ENCODE measurements around the gene ANKMY1. TPM values are rescaled to one million over a fixed set of nuclear protein-coding genes. Genes with fewer than 3 reads are reported as not detected.

The ANKMY1 gene
- total RNA-seq, 1 donor from 2014 or later = 35.3 TPM

- intact Hi-C loops (cut with micrococcal nuclease) = no loop called here
Measured at GRCh38 chr2:240451791-240452461, 105.9 kb downstream of the ANKMY1 start.

- intact Hi-C loops (cut with micrococcal nuclease) = no loop called here
Measured at GRCh38 chr2:240451108-240451611, 106.6 kb downstream of the ANKMY1 start.

GRCh38 chr2:240450532-240451107 is 107.2 kb downstream of the ANKMY1 start:
- intact Hi-C loops (cut with micrococcal nuclease) = no loop called here

DNA sequence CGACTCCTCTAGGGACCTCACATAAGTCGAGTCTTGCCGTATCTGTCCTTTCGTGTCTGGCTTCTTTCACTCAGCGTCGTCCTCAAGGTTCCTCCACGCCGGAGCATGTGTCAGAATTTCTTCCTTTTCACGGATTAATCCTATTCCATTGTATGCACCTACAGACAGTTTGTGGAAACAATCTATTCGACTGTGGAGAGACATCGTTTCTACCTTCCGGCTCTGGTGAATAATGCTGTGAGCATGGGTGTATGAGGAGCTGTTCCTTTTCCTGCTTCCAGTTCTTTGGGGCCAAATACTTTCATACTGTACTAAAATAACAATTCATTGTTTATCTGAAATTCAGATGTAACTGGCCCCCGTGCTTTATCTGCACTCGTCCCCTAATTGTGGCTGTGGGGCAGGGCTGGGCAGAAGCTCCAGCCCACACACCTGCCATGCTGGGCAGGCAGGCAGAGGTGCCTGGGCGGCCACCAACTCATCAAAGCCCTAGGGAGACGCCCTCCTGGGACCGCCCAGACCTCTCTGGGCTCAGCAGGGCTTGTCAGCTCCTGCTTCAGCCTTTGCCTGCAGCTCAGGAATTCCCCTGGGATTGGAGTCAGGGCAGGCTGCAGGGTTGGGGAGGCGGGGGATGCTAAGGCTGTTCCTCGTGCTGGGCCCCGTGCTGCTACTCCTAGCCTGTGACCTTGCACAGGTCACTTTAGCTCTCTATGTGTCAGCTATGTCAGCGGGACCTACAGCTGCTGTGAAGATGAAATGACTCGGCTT is 107.8 kb downstream of the ANKMY1 start:
- intact Hi-C loops (cut with micrococcal nuclease) = no loop called here

DNA sequence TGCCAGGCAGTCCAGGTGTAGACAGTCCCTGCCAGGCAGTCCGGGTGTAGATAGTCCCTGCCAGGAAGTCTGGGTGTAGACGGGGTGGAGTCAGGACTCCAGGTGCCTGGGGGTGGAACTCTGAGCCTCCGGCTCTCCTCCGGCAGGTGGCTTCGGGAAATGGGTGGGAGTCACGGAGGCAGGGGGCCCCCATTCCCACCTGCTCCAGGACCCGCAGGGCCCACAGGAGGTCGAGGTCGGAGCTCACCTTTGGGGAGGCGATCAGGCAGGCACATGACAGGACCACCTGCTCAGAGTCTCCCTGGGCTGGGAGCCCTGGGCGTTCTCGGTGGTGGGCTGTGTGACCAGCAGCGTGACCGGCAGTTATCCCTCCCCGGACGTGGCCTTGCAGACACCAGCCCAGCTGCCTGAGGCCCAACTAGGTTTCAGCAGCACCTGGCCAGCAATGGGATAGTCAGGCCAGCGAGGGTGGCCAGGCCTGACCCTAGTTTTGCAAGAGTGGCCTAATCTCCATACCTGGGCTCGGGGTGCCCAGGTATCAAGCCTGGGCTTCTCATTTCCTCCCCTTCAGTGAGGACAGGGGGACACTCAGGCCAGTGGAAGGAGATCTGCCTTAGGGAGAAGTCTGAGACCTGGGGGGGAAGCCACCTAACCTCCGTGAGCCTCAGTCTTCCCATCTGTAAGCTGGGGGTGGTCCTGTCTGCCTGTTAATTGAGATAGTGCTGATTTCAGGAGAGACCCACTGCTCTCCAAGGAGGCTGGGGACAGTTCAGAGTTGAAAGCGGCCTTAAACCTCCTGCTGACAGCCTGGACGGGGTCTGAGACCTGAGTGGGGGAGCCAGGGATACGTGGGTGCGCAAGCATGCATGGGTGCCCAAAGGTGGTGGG is 109.2 kb downstream of the ANKMY1 start:
- intact Hi-C loops (cut with micrococcal nuclease) = no loop called here

- intact Hi-C loops (cut with micrococcal nuclease) = no loop called here
Measured at GRCh38 chr2:240447934-240448333, 109.9 kb downstream of the ANKMY1 start.

DNA sequence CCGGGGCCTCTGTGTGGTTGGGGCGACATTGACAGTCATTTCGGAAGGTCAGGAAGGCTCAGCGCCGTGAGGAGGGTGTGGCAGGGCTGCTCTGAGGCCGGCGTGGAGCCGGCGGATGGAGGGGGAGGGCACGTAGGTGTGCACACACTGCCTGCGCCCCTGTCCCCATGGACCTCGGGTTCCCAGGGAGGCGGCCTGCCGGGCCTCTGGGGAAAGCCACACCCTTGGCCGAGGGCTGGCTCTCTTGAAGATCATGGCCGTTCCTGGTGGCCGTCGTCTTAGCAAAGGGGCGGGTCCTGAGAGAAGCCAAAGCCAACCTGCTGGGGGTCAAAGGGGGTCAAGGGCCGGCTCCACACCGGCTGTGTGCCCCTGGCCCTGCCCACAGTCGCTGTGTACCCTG is 110.5 kb downstream of the ANKMY1 start:
- intact Hi-C loops (cut with micrococcal nuclease) = no loop called here

DNA sequence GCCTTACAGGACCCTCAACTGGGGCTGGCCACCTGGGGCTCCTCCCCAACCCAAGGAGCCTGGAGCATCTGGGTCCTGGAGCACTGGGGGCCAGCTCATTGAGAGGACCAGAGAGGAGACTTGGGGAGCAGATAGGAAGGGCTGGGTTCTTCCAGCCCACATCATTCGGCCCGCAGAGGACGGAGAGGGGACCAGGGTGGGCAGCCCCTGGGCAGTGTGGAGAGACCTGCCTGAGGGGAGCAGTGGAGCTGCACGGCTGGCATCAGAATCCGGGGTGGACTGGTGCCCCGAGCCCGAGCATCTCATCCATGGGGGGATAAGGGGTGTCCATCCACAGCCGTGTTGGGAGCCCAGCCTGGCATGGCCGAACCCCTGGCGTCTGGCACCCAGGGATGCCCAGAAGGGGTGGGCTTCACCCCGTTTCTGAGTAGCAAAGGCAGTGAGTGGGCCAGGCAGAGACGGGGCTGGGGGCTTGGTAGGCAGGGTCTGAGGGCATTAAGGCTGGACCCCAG is 111.1 kb downstream of the ANKMY1 start:
- intact Hi-C loops (cut with micrococcal nuclease) = no loop called here

DNA sequence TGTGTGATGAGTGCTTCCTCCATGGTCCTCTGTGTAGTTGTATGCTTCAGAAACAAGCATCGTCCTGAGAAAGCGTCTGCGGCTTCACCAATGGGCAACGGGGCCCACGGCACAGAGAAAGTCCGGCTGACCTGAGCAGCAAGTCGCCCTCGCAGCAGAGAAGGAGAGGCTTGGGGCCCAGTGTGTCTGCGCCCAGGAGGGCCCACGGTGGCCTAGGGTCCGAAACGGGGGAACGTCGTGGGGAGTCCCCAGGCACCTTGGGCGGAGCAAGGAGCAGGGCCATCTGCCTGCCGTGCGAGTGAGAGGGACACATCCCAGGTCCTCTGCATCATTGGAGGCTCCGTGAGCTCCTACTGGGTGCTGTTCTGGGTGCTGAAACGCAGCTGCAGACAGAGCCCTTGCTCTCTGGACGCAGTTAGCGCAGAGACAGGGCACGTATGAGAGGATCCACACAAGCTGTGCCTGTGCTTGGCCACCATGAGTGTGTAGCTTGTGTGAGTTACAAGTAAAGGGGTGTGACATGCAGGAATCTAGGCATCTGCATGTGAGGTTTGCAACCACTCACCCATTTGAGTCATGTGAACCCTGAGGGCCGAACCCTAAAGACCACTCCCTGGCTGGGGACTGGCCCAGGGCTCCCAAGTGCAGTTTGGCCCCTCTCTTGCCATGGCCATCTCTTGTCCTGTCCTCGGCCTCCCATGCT is 111.7 kb downstream of the ANKMY1 start:
- intact Hi-C loops (cut with micrococcal nuclease) = no loop called here

GRCh38 chr2:240444464-240444863 is 113.3 kb downstream of the ANKMY1 start:
- intact Hi-C loops (cut with micrococcal nuclease) = no loop called here

- intact Hi-C loops (cut with micrococcal nuclease) = no loop called here
Measured at GRCh38 chr2:240443891-240444301, 113.9 kb downstream of the ANKMY1 start.

- intact Hi-C loops (cut with micrococcal nuclease) = no loop called here
Measured at GRCh38 chr2:240442891-240443715, 114.7 kb downstream of the ANKMY1 start.

- intact Hi-C loops (cut with micrococcal nuclease) = no loop called here
Measured at GRCh38 chr2:240441993-240442411, 115.8 kb downstream of the ANKMY1 start.

DNA sequence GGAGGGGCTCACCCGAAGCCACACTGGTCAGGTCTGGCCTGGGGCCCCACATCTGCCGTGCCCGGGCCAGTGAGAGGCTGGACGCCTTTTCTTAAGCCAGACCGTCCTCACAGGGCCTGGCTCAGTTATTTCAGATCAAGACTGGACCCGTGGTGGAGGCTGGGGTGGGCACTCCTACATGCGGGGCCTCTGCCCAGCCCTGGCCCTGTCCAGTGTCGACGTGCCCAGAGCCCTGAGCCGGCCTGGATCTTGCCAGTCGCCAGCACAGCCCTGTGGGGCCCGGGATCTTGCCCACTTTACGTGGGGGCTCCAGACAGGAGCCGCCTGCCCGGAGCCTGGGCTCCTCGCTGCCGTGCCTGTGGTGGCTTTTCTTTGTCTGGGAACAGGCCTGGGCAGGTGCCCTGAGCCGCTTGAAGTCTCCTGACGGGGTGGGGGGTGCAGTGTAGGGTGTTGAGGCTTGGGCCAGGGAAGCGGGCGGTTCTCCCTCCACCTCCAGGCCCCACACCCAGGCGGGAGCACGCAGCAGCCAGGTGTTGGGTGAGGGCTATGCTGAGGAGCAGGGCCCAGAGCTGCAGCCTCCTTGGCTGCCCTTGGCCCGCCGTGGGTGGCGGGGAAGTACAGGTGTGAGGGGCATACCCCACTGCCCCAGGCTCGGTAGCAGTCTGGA is 116.3 kb downstream of the ANKMY1 start:
- intact Hi-C loops (cut with micrococcal nuclease) = no loop called here

DNA sequence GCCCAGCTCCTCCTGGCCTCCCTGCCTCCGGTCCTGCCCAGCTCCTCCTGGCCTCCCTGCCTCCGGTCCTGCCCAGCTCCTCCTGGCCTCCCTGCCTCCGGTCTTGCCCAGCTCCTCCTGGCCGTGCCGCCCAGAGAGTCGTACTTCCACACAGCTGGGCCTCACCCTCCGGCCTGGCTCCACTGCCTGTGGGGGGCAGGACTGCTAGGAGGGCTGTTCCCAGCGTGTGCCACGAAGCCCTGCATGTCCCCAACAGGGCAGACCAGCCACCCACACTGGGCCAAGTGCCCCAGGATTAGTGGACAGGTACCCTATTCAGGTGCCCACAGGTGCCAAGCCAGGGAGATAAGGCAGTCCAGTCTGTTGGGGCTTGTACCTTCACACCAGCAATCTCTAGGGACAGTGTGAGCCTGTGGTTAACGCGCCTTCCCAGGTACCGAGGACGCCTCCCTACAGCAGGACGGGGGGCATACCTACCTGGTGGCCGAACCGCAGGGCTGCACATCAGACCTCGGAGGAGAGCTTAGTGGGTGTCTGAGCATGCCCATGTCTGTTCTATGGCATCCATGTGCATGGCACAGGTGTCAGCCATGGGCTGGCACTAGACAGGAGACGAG is 117.0 kb downstream of the ANKMY1 start:
- intact Hi-C loops (cut with micrococcal nuclease) = no loop called here

DNA sequence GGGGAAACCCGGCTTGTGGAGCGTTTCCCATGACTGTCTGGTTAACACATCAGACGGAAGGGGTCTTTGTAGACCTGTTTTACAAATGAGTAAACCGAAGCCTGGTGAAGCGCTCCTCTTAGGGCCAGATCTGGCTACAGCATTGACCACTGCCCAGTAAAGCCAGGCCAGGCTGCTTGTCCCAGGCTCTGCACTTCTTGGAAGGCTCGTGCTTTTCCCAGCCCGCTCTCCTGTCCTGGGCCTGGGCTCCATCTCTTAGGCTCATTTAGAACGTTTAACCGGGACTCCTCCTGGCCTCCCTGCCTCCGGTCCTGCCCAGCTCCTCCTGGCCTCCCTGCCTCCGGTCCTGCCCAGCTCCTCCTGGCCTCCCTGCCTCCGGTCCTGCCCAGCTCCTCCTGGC is 117.5 kb downstream of the ANKMY1 start:
- intact Hi-C loops (cut with micrococcal nuclease) = no loop called here

GRCh38 chr2:240439698-240440151 is 118.1 kb downstream of the ANKMY1 start:
- intact Hi-C loops (cut with micrococcal nuclease) = loop anchor here (2.0 to 10.0 kb wide), 5 partner anchors 289 to 915 kb away; partner anchors contain the start of genes COPS9, FARP2 and NDUFA10

Data from T-helper 2 cell treated with Interferon-gamma antibody and Interleukin-4, amounts not matched to agents 100 ng/mL and 5 ng/mL, for 36 hours (primary cell).